Activated CD4-positive, alpha-beta T cell treated with anti-CD3 and anti-CD28 coated beads, Interleukin-2, amount 10 ng/mL, durations not matched to agents 24 days and 14 days (primary cell): Measurements from ENCODE around the gene PCDHGC3. TPM values are rescaled to one million over a fixed set of nuclear protein-coding genes. Genes with fewer than 3 reads are reported as not detected.
A peak's percentile ranks its signal among the peaks of the same experiment; 100 is the strongest.

Source experiments
- DNase-seq: peaks from one replicate; pipeline ENCODE4 v3.0.0; 2022
- H3K27ac Mint-ChIP-seq: one replicate; pipeline ENCODE4 v1.8.0; 2022; ENCODE audit warnings: mild to moderate bottlenecking, mixed read lengths
- H3K27me3 Mint-ChIP-seq: one replicate; pipeline ENCODE4 v1.8.0; 2022; ENCODE audit warnings: mixed read lengths
- H3K36me3 Mint-ChIP-seq: one replicate; pipeline ENCODE4 v1.8.0; 2022; ENCODE audit warnings: low read depth, mild to moderate bottlenecking, mixed read lengths
- H3K4me1 Mint-ChIP-seq: one replicate; pipeline ENCODE4 v1.8.0; 2021; ENCODE audit warnings: mixed read lengths
- H3K4me3 Mint-ChIP-seq: one replicate; pipeline ENCODE4 v1.8.0; 2022; ENCODE audit warnings: mild to moderate bottlenecking, moderate library complexity, mixed read lengths
- H3K9me3 Mint-ChIP-seq: one replicate; pipeline ENCODE4 v1.8.0; 2021; ENCODE audit warnings: mixed read lengths
- intact Hi-C: fragments of 100-400 bp; cut with micrococcal nuclease; formaldehyde crosslinking; loops from one replicate; pipeline ENCODE4 v1.15.1; 2023
- total RNA-seq: library from RNA; stranded (reverse); gene quantifications from 2 replicates; pipeline ENCODE4 v1.2.3, GENCODE V29; 2022

PCDHGC3 gene
- total RNA-seq, 1 donor from 2014 or later, result 0.58 TPM

GRCh38 chr5:141515946-141516671, 40.3 kb downstream of the PCDHGC3 start:
- intact Hi-C loops, result no loop called here
- Mint-ChIP-seq H3K27ac (peak overlapping the region; percentile 29), H3K36me3 (peaks cover 50% of the 10 kb centered on the region), H3K9me3 (no peaks in the 10 kb centered on the region), H3K4me1 (peaks cover 30% of the 10 kb centered on the region), H3K27me3 (no peaks in the 10 kb centered on the region), H3K4me3 (no peak overlapping the region)
- DNase-seq, result no peak

- Mint-ChIP-seq H3K36me3 (peaks cover 53% of the 10 kb centered on the region), H3K27ac (no peak overlapping the region)
- intact Hi-C loops, result no loop called here
Measured at GRCh38 chr5:141516672-141517025, 40.9 kb downstream of the PCDHGC3 start.

DNA sequence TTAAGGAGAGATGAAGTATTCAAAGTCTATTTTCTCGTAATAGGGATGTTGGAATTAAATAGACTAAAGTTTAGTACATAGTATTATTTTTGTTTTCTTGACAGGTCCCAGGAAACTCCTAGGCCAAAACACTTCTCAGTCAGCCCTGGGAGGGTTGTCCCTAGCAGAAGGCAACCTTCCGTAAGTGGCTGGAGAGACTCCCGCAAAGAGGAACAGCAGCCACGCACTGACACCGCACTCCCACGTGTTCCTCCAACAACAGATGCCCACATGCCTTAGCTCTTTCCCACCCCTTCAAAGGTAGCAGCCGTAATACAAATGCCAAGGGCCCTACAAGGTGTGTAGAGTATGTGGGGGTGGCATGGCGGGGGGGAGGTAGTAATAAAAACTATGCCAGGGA, 41.5 kb downstream of the PCDHGC3 start:
- H3K36me3 Mint-ChIP-seq, result peaks cover 58% of the 10 kb centered on the region
- DNase-seq, result no peak
- H3K27ac Mint-ChIP-seq, result no peak overlapping the region
- H3K4me3 Mint-ChIP-seq, result no peak overlapping the region
- H3K9me3 Mint-ChIP-seq, result no peaks in the 10 kb centered on the region
- H3K27me3 Mint-ChIP-seq, result no peaks in the 10 kb centered on the region
- peaks cover 38% of the 10 kb centered on the region for H3K4me1 Mint-ChIP-seq
- intact Hi-C loops, result no loop called here

More at GRCh38 chr5:141516672-141517025, 40.9 kb downstream of the PCDHGC3 start:
- Mint-ChIP-seq H3K4me3 (no peak overlapping the region), H3K27me3 (no peaks in the 10 kb centered on the region), H3K9me3 (no peaks in the 10 kb centered on the region), H3K4me1 (peaks cover 34% of the 10 kb centered on the region)
- DNase-seq, result no peak

DNA sequence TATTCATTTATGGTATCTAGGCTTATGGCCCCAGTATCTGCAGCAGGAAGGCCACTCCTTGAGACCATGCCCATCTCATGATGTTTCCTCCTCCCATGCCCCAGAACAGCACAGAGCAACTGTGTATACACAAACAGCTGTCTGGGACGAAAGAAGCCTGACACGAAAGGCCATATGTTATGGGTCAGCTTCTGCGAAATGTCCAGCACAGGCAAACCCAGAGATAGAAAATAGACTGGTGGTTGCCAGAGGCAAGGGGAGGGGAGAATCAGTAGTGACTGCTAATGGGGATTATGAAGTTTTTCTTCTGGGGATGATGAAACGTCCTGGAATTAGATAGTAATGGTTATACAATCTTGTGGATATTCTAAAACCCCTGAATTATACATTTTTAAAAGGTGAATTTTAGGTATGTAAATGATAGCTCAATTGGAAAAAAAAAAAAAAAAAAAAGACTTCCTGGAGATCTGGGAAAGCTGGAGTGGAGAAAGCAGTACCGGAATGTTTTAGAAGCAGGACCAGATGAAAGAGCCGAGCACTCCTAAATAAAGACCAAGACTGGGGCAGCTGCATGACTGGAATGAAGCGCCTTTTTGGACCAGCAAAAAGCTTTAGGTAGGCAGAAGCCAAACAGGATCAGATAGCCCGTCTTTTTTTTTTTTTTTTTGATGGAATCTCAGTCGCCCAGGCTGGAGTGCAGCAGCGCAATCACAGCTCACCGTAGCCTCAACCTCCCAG, 42.3 kb downstream of the PCDHGC3 start:
- H3K9me3 Mint-ChIP-seq, result no peaks in the 10 kb centered on the region
- H3K4me3 Mint-ChIP-seq, result no peak overlapping the region
- H3K4me1 Mint-ChIP-seq, result peaks cover 36% of the 10 kb centered on the region
- H3K27ac Mint-ChIP-seq, result no peak overlapping the region
- no peak for DNase-seq
- H3K36me3 Mint-ChIP-seq, result peaks cover 60% of the 10 kb centered on the region
- no peaks in the 10 kb centered on the region for H3K27me3 Mint-ChIP-seq
- intact Hi-C loops, result no loop called here

DNA sequence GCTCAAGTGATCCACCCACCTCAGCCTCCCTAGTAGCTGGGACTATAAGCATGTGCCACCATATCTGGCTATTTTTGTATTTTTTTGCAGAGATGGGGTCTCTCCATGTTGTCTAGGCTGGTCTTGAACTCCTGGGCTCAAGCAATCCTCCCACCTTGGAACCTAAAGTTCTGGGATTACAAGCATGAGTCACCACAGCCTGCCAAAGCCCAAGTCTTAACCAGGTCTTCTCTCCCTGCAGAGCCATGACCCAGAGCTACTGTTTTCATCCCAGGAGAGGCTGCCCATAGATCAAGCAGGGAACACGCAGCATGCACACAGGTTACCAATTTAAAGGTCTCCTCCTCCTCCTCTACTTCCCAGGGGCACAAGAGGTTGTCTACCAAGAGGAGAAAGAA, 42.9 kb downstream of the PCDHGC3 start:
- peaks cover 64% of the 10 kb centered on the region for H3K36me3 Mint-ChIP-seq
- peaks cover 35% of the 10 kb centered on the region for H3K4me1 Mint-ChIP-seq
- H3K27me3 Mint-ChIP-seq, result no peaks in the 10 kb centered on the region
- H3K4me3 Mint-ChIP-seq, result no peak overlapping the region
- no peaks in the 10 kb centered on the region for H3K9me3 Mint-ChIP-seq
- intact Hi-C loops, result no loop called here
- no peak overlapping the region for H3K27ac Mint-ChIP-seq
- no peak for DNase-seq

DNA sequence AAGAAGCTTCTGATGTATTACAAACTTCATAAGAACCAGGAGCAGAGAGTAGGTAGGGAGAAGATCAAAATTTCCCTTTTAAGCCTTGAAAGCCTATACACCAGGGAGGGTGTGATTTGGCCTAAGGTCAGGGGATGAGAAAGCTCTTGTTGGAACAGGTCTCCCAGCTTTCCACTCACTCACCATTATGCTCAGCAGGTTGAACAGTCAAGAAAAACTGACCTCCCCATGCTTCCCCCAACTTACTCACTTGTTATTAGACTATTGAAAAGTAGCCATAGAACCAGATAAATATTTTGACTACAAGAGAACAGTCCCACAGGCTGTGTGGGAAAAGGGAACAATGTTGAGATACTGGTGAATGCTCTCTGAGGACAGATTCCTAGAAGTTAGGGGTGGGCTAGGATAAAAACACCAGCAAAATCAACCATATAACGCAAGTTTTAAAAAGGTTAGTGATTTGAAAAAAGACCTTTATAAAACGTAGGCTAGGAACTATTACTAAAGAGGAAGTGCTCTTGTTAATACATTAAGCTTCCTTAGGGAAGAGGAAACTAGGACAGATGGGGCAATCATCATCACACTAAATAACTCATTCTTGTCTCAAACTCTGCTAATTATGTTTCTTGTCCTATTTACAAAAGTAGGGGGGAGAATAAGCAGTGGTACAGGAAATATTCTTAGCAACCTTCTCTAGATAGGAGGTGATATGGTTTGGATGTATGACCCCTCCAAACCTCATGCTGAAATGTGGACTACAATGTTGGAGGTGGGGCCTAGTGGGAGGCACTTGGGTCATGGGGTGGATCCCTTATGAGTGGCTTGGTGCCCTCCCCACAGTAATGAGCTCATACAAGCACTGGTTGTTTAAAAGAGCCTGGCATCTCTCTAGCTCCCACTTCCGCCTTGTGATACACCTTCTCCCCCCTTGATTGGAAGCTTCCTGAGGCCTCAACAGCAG, 44.1 kb downstream of the PCDHGC3 start:
- no peak overlapping the region for H3K4me3 Mint-ChIP-seq
- DNase-seq, result no peak
- H3K27ac Mint-ChIP-seq, result peak overlapping the region; percentile 37
- H3K4me1 Mint-ChIP-seq, result peaks cover 30% of the 10 kb centered on the region
- no peaks in the 10 kb centered on the region for H3K9me3 Mint-ChIP-seq
- intact Hi-C loops, result no loop called here
- peaks cover 71% of the 10 kb centered on the region for H3K36me3 Mint-ChIP-seq
- no peaks in the 10 kb centered on the region for H3K27me3 Mint-ChIP-seq

GRCh38 chr5:141521244-141521781, 45.5 kb downstream of the PCDHGC3 start:
- Mint-ChIP-seq H3K27me3 (no peaks in the 10 kb centered on the region), H3K4me3 (no peak overlapping the region), H3K27ac (peak overlapping the region; percentile 2), H3K9me3 (no peaks in the 10 kb centered on the region), H3K4me1 (peaks cover 29% of the 10 kb centered on the region), H3K36me3 (peaks cover 77% of the 10 kb centered on the region)
- intact Hi-C loops, result loop anchor here (1.0 kb wide), 1 partner anchor 8 kb away; no protein-coding TSS in a partner anchor
- DNase-seq, result no peak

GRCh38 chr5:141522301-141522700, 46.5 kb downstream of the PCDHGC3 start:
- no peak for DNase-seq
- no peak overlapping the region for H3K27ac Mint-ChIP-seq
- no peaks in the 10 kb centered on the region for H3K9me3 Mint-ChIP-seq
- no peak overlapping the region for H3K4me3 Mint-ChIP-seq
- H3K36me3 Mint-ChIP-seq, result peaks cover 77% of the 10 kb centered on the region
- intact Hi-C loops, result no loop called here
- H3K27me3 Mint-ChIP-seq, result no peaks in the 10 kb centered on the region
- H3K4me1 Mint-ChIP-seq, result peaks cover 29% of the 10 kb centered on the region

DNA sequence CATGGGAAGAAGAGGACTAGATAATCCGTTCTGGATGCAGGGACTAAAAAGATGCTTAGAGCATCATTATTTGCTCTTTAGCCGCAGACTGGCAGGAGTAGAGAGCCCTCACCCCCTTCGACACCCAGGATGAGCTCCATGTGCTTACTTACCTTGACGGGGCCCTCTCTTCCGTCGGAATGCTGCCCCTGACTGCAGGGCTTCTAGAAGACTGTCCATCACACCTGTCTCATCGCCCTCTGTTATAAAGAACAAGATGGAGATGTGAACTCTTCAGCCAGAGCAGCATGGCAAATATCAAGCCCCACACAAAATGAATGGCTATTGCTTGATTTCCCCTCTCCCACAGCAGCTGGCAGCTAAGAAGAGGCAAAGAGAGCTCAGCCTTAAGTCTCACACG, 48.2 kb downstream of the PCDHGC3 start:
- peaks cover 29% of the 10 kb centered on the region for H3K4me1 Mint-ChIP-seq
- intact Hi-C loops, result loop anchor here (2.0 kb wide), 3 partner anchors 33 to 111 kb away; partner anchors contain the start of genes PCDHGA10 and PCDHGA11
- H3K36me3 Mint-ChIP-seq, result peaks cover 82% of the 10 kb centered on the region
- no peak for DNase-seq
- no peak overlapping the region for H3K4me3 Mint-ChIP-seq
- no peaks in the 10 kb centered on the region for H3K9me3 Mint-ChIP-seq
- H3K27me3 Mint-ChIP-seq, result no peaks in the 10 kb centered on the region
- H3K27ac Mint-ChIP-seq, result no peak overlapping the region

- Mint-ChIP-seq H3K36me3 (peaks cover 78% of the 10 kb centered on the region), H3K27me3 (no peaks in the 10 kb centered on the region), H3K4me1 (peaks cover 29% of the 10 kb centered on the region), H3K4me3 (no peak overlapping the region), H3K9me3 (no peaks in the 10 kb centered on the region), H3K27ac (peak overlapping the region; percentile 10)
- intact Hi-C loops, result loop anchor here (2.0 kb wide), 3 partner anchors 32 to 112 kb away; partner anchors contain the start of genes PCDHGA10 and PCDHGA11
- DNase-seq, result peak; percentile 85
Measured at GRCh38 chr5:141524604-141525597, 49.1 kb downstream of the PCDHGC3 start.

- peaks cover 71% of the 10 kb centered on the region for H3K36me3 Mint-ChIP-seq
- H3K27ac Mint-ChIP-seq, result no peak overlapping the region
- H3K4me1 Mint-ChIP-seq, result peaks cover 28% of the 10 kb centered on the region
- H3K27me3 Mint-ChIP-seq, result no peaks in the 10 kb centered on the region
- no peaks in the 10 kb centered on the region for H3K9me3 Mint-ChIP-seq
- intact Hi-C loops, result loop anchor here (2.0 kb wide), 3 partner anchors 31 to 113 kb away; partner anchors contain the start of genes PCDHGA10 and PCDHGA11
- no peak overlapping the region for H3K4me3 Mint-ChIP-seq
- no peak for DNase-seq
Measured at GRCh38 chr5:141525653-141526052, 49.9 kb downstream of the PCDHGC3 start.

GRCh38 chr5:141527426-141527825, 51.7 kb downstream of the PCDHGC3 start:
- Mint-ChIP-seq H3K9me3 (no peaks in the 10 kb centered on the region), H3K36me3 (peaks cover 58% of the 10 kb centered on the region), H3K4me1 (peaks cover 12% of the 10 kb centered on the region), H3K27ac (no peak overlapping the region), H3K27me3 (no peaks in the 10 kb centered on the region), H3K4me3 (no peak overlapping the region)
- intact Hi-C loops, result no loop called here
- no peak for DNase-seq
